ENCODE measurements around the gene SUCLA2.

Gene SUCLA2

GRCh38 chr13:47903836-47904235, 97.2 kb downstream of the SUCLA2 start:
- Histone ChIP-seq H3K36me3 (ENCODE audit: insufficient read depth, low read length) (no peaks in the 10 kb centered on the region), H3K4me3 (ENCODE audit: low read length) (no peak overlapping the region), H3K9me3 (ENCODE audit: insufficient read depth, low read depth, low read length) (no peaks in the 10 kb centered on the region), H3K9ac (ENCODE audit: low read depth, low read length) (no peak overlapping the region), H3K27ac (ENCODE audit: low read depth, low read length) (no peak overlapping the region), H3K27me3 (ENCODE audit: insufficient read depth, low read length) (no peaks in the 10 kb centered on the region), H3K4me1 (ENCODE audit: insufficient read depth, low read length) (no peaks in the 10 kb centered on the region)
- 87% methylated on average over 6 of the region's 6 CpGs for WGBS

DNA sequence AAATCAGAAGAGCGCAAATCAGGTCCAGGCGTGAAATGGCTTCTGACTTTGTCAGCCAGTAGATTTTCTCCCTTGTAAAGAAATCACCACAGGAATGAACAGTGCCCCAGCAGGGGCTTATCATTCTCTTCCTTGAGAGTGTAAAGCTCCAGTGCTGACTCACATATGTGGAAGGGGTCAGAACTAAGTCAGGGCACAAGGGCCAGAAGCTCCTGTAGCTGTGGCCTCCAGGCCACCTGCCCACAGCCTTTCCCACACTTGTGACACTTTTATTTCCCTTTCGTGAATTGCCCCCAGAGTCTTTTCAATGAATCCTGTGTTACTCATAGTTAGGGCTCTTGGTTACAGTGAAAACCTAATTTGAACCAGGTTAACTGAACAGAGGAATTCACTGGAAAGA, 99.6 kb downstream of the SUCLA2 start:
- WGBS, result 90% methylated on average over 3 of the region's 3 CpGs
- Histone ChIP-seq H3K27ac (ENCODE audit: low read depth, low read length) (no peak overlapping the region), H3K4me1 (ENCODE audit: insufficient read depth, low read length) (peaks cover 4% of the 10 kb centered on the region; the same call in 1 of the 2 replicates), H3K9ac (ENCODE audit: low read depth, low read length) (no peak overlapping the region), H3K9me3 (ENCODE audit: insufficient read depth, low read depth, low read length) (no peaks in the 10 kb centered on the region), H3K27me3 (ENCODE audit: insufficient read depth, low read length) (no peaks in the 10 kb centered on the region), H3K36me3 (ENCODE audit: insufficient read depth, low read length) (no peaks in the 10 kb centered on the region), H3K4me3 (ENCODE audit: low read length) (no peak overlapping the region)

DNA sequence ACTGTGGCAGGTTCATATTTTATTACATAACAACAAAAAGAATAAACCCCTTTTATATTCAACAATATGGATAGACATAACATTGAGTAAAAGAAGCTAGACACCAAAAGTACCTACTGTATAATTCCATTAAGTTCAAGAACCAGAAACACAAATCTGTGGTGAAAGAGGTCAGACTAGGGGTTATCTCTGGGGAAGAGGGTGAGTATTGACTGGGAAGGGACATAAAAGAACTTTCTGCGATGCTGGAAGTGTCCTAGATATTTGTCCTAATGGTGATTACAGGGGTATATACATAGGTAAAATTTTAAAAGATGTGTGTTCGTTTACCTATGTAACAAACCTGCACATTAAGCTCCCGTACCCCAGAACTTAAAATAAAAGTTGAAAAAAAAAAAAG, 103.0 kb downstream of the SUCLA2 start:
- no peak overlapping the region for H3K9ac ChIP-seq (ENCODE audit: low read depth, low read length)
- WGBS, result 90% methylated on average over 3 of the region's 3 CpGs

GRCh38 chr13:47897411-47898050, 103.5 kb downstream of the SUCLA2 start:
- H3K4me3 ChIP-seq (ENCODE audit: low read length), result no peak overlapping the region
- no peaks in the 10 kb centered on the region for H3K9me3 ChIP-seq (ENCODE audit: insufficient read depth, low read depth, low read length)
- H3K27ac ChIP-seq (ENCODE audit: low read depth, low read length), result no peak overlapping the region; the same call in 1 of the 2 replicates
- 86% methylated on average over 2 of the region's 2 CpGs for WGBS
- H3K27me3 ChIP-seq (ENCODE audit: insufficient read depth, low read length), result no peaks in the 10 kb centered on the region
- H3K4me1 ChIP-seq (ENCODE audit: insufficient read depth, low read length), result peaks cover 4% of the 10 kb centered on the region; the same call in 1 of the 2 replicates
- no peak overlapping the region for H3K9ac ChIP-seq (ENCODE audit: low read depth, low read length)
- no peaks in the 10 kb centered on the region for H3K36me3 ChIP-seq (ENCODE audit: insufficient read depth, low read length)

More for the DNA sequence above, 103.0 kb downstream of the SUCLA2 start:
- H3K36me3 ChIP-seq (ENCODE audit: insufficient read depth, low read length), result no peaks in the 10 kb centered on the region
- H3K9me3 ChIP-seq (ENCODE audit: insufficient read depth, low read depth, low read length), result no peaks in the 10 kb centered on the region
- no peak overlapping the region for H3K27ac ChIP-seq (ENCODE audit: low read depth, low read length)
- peaks cover 4% of the 10 kb centered on the region; the same call in 1 of the 2 replicates for H3K4me1 ChIP-seq (ENCODE audit: insufficient read depth, low read length)
- no peak overlapping the region for H3K4me3 ChIP-seq (ENCODE audit: low read length)
- H3K27me3 ChIP-seq (ENCODE audit: insufficient read depth, low read length), result no peaks in the 10 kb centered on the region

- H3K4me1 ChIP-seq (ENCODE audit: insufficient read depth, low read length), result peaks cover 4% of the 10 kb centered on the region; the same call in 1 of the 2 replicates
- H3K9ac ChIP-seq (ENCODE audit: low read depth, low read length), result no peak overlapping the region
- H3K36me3 ChIP-seq (ENCODE audit: insufficient read depth, low read length), result no peaks in the 10 kb centered on the region
- H3K9me3 ChIP-seq (ENCODE audit: insufficient read depth, low read depth, low read length), result no peaks in the 10 kb centered on the region
- H3K27ac ChIP-seq (ENCODE audit: low read depth, low read length), result no peak overlapping the region
- H3K4me3 ChIP-seq (ENCODE audit: low read length), result no peak overlapping the region
- 100% methylated on average over 2 of the region's 2 CpGs for WGBS
- no peaks in the 10 kb centered on the region for H3K27me3 ChIP-seq (ENCODE audit: insufficient read depth, low read length)
Observed at GRCh38 chr13:47896546-47896945, 104.5 kb downstream of the SUCLA2 start.

DNA sequence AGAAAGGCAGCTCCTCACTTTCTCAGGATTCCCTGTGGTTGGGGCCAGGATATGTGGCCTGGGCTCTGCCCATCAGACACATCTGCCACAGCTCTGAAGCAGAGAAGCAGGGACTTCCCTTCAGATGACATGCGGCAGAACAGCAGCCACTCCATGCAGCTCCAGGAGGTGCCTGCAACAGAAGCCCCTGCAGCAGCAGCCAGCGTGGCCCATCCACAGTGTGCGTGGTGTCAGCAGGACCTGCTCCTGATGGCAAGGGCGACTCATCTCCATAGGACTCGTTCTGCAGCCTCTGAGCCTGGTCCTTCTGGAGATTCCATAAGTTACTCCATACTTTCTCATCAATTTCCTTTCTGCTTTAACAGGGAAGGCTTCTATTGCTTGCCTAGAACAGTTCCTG, 105.0 kb downstream of the SUCLA2 start:
- H3K9ac ChIP-seq (ENCODE audit: low read depth, low read length), result no peak overlapping the region

DNA sequence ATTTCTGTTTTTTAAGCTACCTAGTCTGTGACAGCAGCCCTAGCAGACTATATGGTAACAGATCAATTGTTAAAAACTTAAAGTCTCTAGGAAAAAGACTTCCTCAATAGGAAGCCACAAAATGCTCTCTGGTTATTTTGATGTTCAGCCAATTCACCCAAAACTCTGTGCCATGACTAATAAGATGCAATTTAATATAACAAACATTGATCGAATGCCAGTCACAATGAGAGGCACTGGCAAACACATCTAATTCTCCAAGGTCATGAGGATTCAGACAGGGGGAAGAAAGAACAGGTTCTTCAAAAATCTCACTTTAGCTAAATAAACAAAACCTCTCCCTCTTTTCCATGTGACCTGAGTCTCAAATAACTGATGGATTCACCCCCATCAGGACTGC, 107.5 kb downstream of the SUCLA2 start:
- Histone ChIP-seq H3K36me3 (ENCODE audit: insufficient read depth, low read length) (no peaks in the 10 kb centered on the region), H3K9ac (ENCODE audit: low read depth, low read length) (no peak overlapping the region), H3K9me3 (ENCODE audit: insufficient read depth, low read depth, low read length) (no peaks in the 10 kb centered on the region), H3K27me3 (ENCODE audit: insufficient read depth, low read length) (no peaks in the 10 kb centered on the region), H3K27ac (ENCODE audit: low read depth, low read length) (no peak overlapping the region), H3K4me1 (ENCODE audit: insufficient read depth, low read length) (peaks cover 4% of the 10 kb centered on the region; the same call in 1 of the 2 replicates), H3K4me3 (ENCODE audit: low read length) (no peak overlapping the region)
- 92% methylated on average over 1 of the region's 1 CpG for WGBS

More for the DNA sequence above, 105.0 kb downstream of the SUCLA2 start:
- Histone ChIP-seq H3K36me3 (ENCODE audit: insufficient read depth, low read length) (no peaks in the 10 kb centered on the region), H3K27me3 (ENCODE audit: insufficient read depth, low read length) (no peaks in the 10 kb centered on the region), H3K9me3 (ENCODE audit: insufficient read depth, low read depth, low read length) (no peaks in the 10 kb centered on the region), H3K4me3 (ENCODE audit: low read length) (no peak overlapping the region), H3K27ac (ENCODE audit: low read depth, low read length) (no peak overlapping the region), H3K4me1 (ENCODE audit: insufficient read depth, low read length) (peaks cover 4% of the 10 kb centered on the region; the same call in 1 of the 2 replicates)
- WGBS, result 87% methylated on average over 5 of the region's 5 CpGs

Data from HUES64 (cell line).